Neuronal stem cell (in vitro differentiated cells): Measurements from ENCODE around the gene ADAMTSL1.

ENCODE experiments used
- DNase-seq: peaks from one replicate; pipeline ENCODE4 v3.0.0-alpha.2; 2013; ENCODE audit warnings: low spot score
- H2AFZ ChIP-seq: one replicate; pipeline ENCODE4 v1.6.1; 2013; ENCODE audit warnings: mild to moderate bottlenecking, low read length, inconsistent platforms
- H2AK5ac ChIP-seq: 2 replicates; pipeline ENCODE4 v1.6.1; 2013; ENCODE audit warnings: low read depth, mild to moderate bottlenecking, inconsistent platforms, low read length, moderate library complexity, mixed read lengths
- H2BK120ac ChIP-seq: 2 replicates; pipeline ENCODE4 v1.6.1; 2013; ENCODE audit warnings: low read depth, mild to moderate bottlenecking, inconsistent platforms, low read length, moderate library complexity, mixed read lengths
- H2BK12ac ChIP-seq: one replicate; pipeline ENCODE4 v1.6.1; 2013; ENCODE audit warnings: low read length, inconsistent platforms
- H2BK15ac ChIP-seq: 2 replicates; pipeline ENCODE4 v1.6.1; 2013; ENCODE audit warnings: mild to moderate bottlenecking, low read length, inconsistent platforms, mixed read lengths
- H2BK5ac ChIP-seq: one replicate; pipeline ENCODE4 v1.6.1; 2013; ENCODE audit warnings: inconsistent platforms, mild to moderate bottlenecking, low read length, moderate library complexity
- H3K14ac ChIP-seq: one replicate; pipeline ENCODE4 v1.6.1; 2013; ENCODE audit warnings: low read length, inconsistent platforms
- H3K18ac ChIP-seq: 2 replicates; pipeline ENCODE4 v1.6.1; 2013; ENCODE audit warnings: low read length, inconsistent platforms
- H3K23ac ChIP-seq: 2 replicates; pipeline ENCODE4 v1.6.1; 2013; ENCODE audit warnings: low read depth, mild to moderate bottlenecking, mixed read lengths, low read length, inconsistent platforms; ENCODE audit not compliant: poor library complexity
- H3K27ac ChIP-seq: replicated peaks from 3 replicates; pipeline ENCODE4 v1.5.1; 2013; ENCODE audit warnings: low read length, inconsistent platforms
- H3K27me3 ChIP-seq, 3 experiments: 2 replicates each; pipeline ENCODE4 v1.6.1; 2013; ENCODE audit warnings: low read length in 3 of 3, mild to moderate bottlenecking in 2 of 3, inconsistent platforms in 1 of 3, low read depth in 1 of 3, mixed read lengths in 1 of 3, moderate library complexity in 1 of 3; ENCODE audit not compliant: control insufficient read depth in 3 of 3, insufficient read depth in 3 of 3
- H3K36me3 ChIP-seq, 2 donors: replicated peaks in 1 of 2; 2 replicates each; pipeline ENCODE4 v1.6.1; 2013; ENCODE audit warnings: low read length in 2 of 2; ENCODE audit not compliant: control insufficient read depth in 2 of 2, insufficient read depth in 2 of 2
- H3K4ac ChIP-seq: 2 replicates; pipeline ENCODE4 v1.6.1; 2013; ENCODE audit warnings: inconsistent platforms, mild to moderate bottlenecking, low read length, moderate library complexity
- H3K4me1 ChIP-seq, 2 donors: 1 replicate in 1 of 2; 2 replicates in 1 of 2; pipeline ENCODE4 v1.6.1; 2013; ENCODE audit warnings: low read length in 2 of 2, low read depth in 1 of 2; ENCODE audit not compliant: control insufficient read depth in 2 of 2, insufficient read depth in 1 of 2
- H3K4me2 ChIP-seq: one replicate; pipeline ENCODE4 v1.6.1; 2013; ENCODE audit warnings: mild to moderate bottlenecking, low read length, inconsistent platforms; ENCODE audit not compliant: insufficient read depth, poor library complexity, severe bottlenecking
- H3K4me3 ChIP-seq, 2 donors: 2 replicates each; pipeline ENCODE4 v1.5.1; 2013; ENCODE audit warnings: low read length in 2 of 2, mild to moderate bottlenecking in 2 of 2, inconsistent platforms in 1 of 2, moderate library complexity in 1 of 2
- H3K79me1 ChIP-seq: one replicate; pipeline ENCODE4 v1.6.1; 2013; ENCODE audit warnings: low read depth, mild to moderate bottlenecking, inconsistent platforms, low read length, moderate library complexity
- H3K9ac ChIP-seq: one replicate; pipeline ENCODE4 v1.6.1; 2013; ENCODE audit warnings: mild to moderate bottlenecking, low read depth, low read length, inconsistent platforms; ENCODE audit not compliant: poor library complexity
- H3K9me3 ChIP-seq, 2 donors: replicated peaks in 1 of 2; 2 replicates each; pipeline versions ENCODE3 to v1.6.1; 2013; ENCODE audit warnings: low read length in 2 of 2, mild to moderate bottlenecking in 2 of 2, inconsistent platforms in 1 of 2, low read depth in 1 of 2, mixed read lengths in 1 of 2, moderate library complexity in 1 of 2; ENCODE audit not compliant: control insufficient read depth in 2 of 2, insufficient read depth in 1 of 2
- H4K8ac ChIP-seq: one replicate; pipeline ENCODE4 v1.6.1; 2013; ENCODE audit warnings: low read depth, mild to moderate bottlenecking, inconsistent platforms, low read length, moderate library complexity
- H4K91ac ChIP-seq: one replicate; pipeline ENCODE4 v1.6.1; 2013; ENCODE audit warnings: low read length, low read depth, mild to moderate bottlenecking, inconsistent platforms; ENCODE audit not compliant: poor library complexity
- WGBS, 2 donors: extraction: QIAGEN DNeasy Blood & Tissue Kit; methylation state at CpG; one replicate each; pipeline ENCODE4 v1.1.7; 2013; ENCODE audit warnings: missing lambda C conversion rate in 2 of 2, mixed read lengths in 1 of 2; ENCODE audit not compliant: insufficient read length in 2 of 2, insufficient replicate concordance in 1 of 2; ENCODE audit errors: extremely low coverage in 2 of 2; 5-methylcytosine and 5-hydroxymethylcytosine counted together

The ADAMTSL1 gene

GRCh38 chr9:18699764-18700163 is 225.8 kb downstream of the ADAMTSL1 start:
- H3K4me3 ChIP-seq, result no peak overlapping the region
- H3K27me3 ChIP-seq, result no peaks in the 10 kb centered on the region
- no peak overlapping the region for H2BK5ac ChIP-seq
- no peak overlapping the region for H3K4ac ChIP-seq
- peaks cover 0 to under 1% of the 10 kb centered on the region in 2 donors for H3K4me1 ChIP-seq
- peaks cover 0 to under 1% of the 10 kb centered on the region in 2 donors for H3K36me3 ChIP-seq
- H4K91ac ChIP-seq, result no peak overlapping the region
- H3K27ac ChIP-seq, result no peak overlapping the region
- no peaks in the 10 kb centered on the region for H3K79me1 ChIP-seq
- no peak overlapping the region for H2AFZ ChIP-seq
- DNase-seq, result no peak
- H4K8ac ChIP-seq, result no peak overlapping the region
- no peak overlapping the region for H3K9ac ChIP-seq
- no peak overlapping the region for H3K14ac ChIP-seq
- no peak overlapping the region for H3K4me2 ChIP-seq
- no peak overlapping the region for H2BK15ac ChIP-seq
- no CpG with 5 or more reads among the region's 1 CpG for WGBS, 2 donors
- H3K23ac ChIP-seq, result no peak overlapping the region
- H3K9me3 ChIP-seq, result peaks cover 1 to 6% of the 10 kb centered on the region in 2 donors
- no peak overlapping the region for H2BK12ac ChIP-seq
- H2AK5ac ChIP-seq, result no peak overlapping the region
- H2BK120ac ChIP-seq, result no peak overlapping the region
- no peak overlapping the region for H3K18ac ChIP-seq

- H3K4me1 ChIP-seq, result peaks cover 0 to 4% of the 10 kb centered on the region in 2 donors
- H3K14ac ChIP-seq, result no peak overlapping the region
- H3K79me1 ChIP-seq, result no peaks in the 10 kb centered on the region
- H2AFZ ChIP-seq, result no peak overlapping the region
- H2BK120ac ChIP-seq, result no peak overlapping the region
- no peaks in the 10 kb centered on the region for H3K36me3 ChIP-seq
- H3K18ac ChIP-seq, result no peak overlapping the region
- no peak overlapping the region for H4K91ac ChIP-seq
- H3K27ac ChIP-seq, result no peak overlapping the region
- H3K4me2 ChIP-seq, result no peak overlapping the region
- H2BK12ac ChIP-seq, result no peak overlapping the region
- no peak overlapping the region for H2AK5ac ChIP-seq
- no peaks in the 10 kb centered on the region for H3K9me3 ChIP-seq
- no peak overlapping the region for H2BK15ac ChIP-seq
- no peak overlapping the region for H4K8ac ChIP-seq
- H3K4ac ChIP-seq, result no peak overlapping the region
- no peak for DNase-seq
- no peak overlapping the region for H2BK5ac ChIP-seq
- no peaks in the 10 kb centered on the region for H3K27me3 ChIP-seq
- H3K23ac ChIP-seq, result no peak overlapping the region
- H3K4me3 ChIP-seq, result no peak overlapping the region
- no peak overlapping the region for H3K9ac ChIP-seq
These were observed 226.8 kb downstream of the ADAMTSL1 start for GRCh38 chr9:18700714-18701113.

GRCh38 chr9:18703151-18703900 is 229.4 kb downstream of the ADAMTSL1 start:
- Histone ChIP-seq H2BK15ac (no peak overlapping the region), H3K27me3 (no peaks in the 10 kb centered on the region), H3K23ac (no peak overlapping the region), H2AK5ac (no peak overlapping the region), H4K8ac (no peak overlapping the region), H3K4me2 (no peak overlapping the region), H3K36me3 (no peaks in the 10 kb centered on the region), H3K14ac (no peak overlapping the region), H3K18ac (no peak overlapping the region), H2BK12ac (no peak overlapping the region), H3K4ac (no peak overlapping the region), H3K4me3 (no peak overlapping the region), H3K9ac (no peak overlapping the region), H4K91ac (no peak overlapping the region), H2AFZ (no peak overlapping the region), H3K27ac (no peak overlapping the region), H2BK120ac (no peak overlapping the region), H3K4me1 (peaks cover 0 to 17% of the 10 kb centered on the region in 2 donors), H3K9me3 (no peaks in the 10 kb centered on the region), H2BK5ac (no peak overlapping the region), H3K79me1 (no peaks in the 10 kb centered on the region)
- no peak for DNase-seq
- WGBS, 2 donors, result no CpG with 5 or more reads among the region's 5 CpGs

- Histone ChIP-seq H2AK5ac (no peak overlapping the region), H2BK15ac (no peak overlapping the region)
- WGBS, 2 donors, result no CpG with 5 or more reads among the region's 4 CpGs
These were observed 230.0 kb downstream of the ADAMTSL1 start for GRCh38 chr9:18703901-18704379.

More at GRCh38 chr9:18703901-18704379, 230.0 kb downstream of the ADAMTSL1 start:
- Histone ChIP-seq H3K27me3 (no peaks in the 10 kb centered on the region), H3K27ac (no peak overlapping the region), H4K91ac (no peak overlapping the region), H2AFZ (no peak overlapping the region), H2BK5ac (no peak overlapping the region), H3K4me1 (peaks cover 0 to 17% of the 10 kb centered on the region in 2 donors), H3K79me1 (no peaks in the 10 kb centered on the region), H4K8ac (no peak overlapping the region), H3K36me3 (no peaks in the 10 kb centered on the region), H3K9me3 (no peaks in the 10 kb centered on the region), H2BK12ac (no peak overlapping the region), H3K4ac (no peak overlapping the region), H3K4me3 (no peak overlapping the region), H3K4me2 (no peak overlapping the region), H3K23ac (no peak overlapping the region), H2BK120ac (no peak overlapping the region), H3K9ac (no peak overlapping the region), H3K14ac (no peak overlapping the region), H3K18ac (no peak overlapping the region)
- DNase-seq, result no peak
